Lower leg skin (tissue), 3 donors: ENCODE data around the gene CDH18.

ENCODE experiments used
- CTCF ChIP-seq, 3 donors: fragments of 450-650 bp; IDR thresholded peaks; one replicate each; pipeline ENCODE4 v1.5.1; 2016; ENCODE audit warnings: antibody characterized with exemption in 3 of 3, mild to moderate bottlenecking in 3 of 3, moderate library complexity in 2 of 3
- POLR2A ChIP-seq, 2 donors: fragments of 450-650 bp; IDR thresholded peaks; one replicate each; pipeline ENCODE4 v1.6.1; 2016 to 2017; ENCODE audit warnings: antibody characterized with exemption in 2 of 2, mild to moderate bottlenecking in 1 of 2, moderate library complexity in 1 of 2

DNA sequence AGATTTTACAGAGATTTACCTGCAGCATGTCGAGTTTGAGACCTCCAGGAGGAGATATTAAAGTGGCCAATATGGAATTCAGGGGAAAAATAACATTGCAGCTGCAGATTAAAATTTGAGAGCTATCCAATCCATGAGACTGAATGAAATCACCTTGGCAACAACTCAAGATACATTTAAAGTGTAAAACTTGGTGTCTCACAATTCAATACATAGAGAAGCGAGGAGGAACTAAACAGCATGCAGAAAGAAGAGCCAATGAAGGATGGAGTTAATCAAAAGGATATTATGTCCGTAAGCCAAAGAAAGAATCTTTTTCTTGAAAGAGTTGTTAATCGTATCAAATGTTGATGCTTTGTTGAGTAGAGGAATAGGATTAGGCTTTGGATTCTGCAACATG is 455.1 kb downstream of the CDH18 start:
- no peak for TF ChIP-seq CTCF (IDR thresholded peaks at IDR 0.05)
- TF ChIP-seq POLR2A (IDR thresholded peaks at IDR 0.05) = no peak
